GM12873 (cell line): ENCODE measurements around the gene EHBP1L1.
A peak's percentile ranks its signal among the peaks of the same experiment; 100 is the strongest.

Experiments
- TF ChIP-seq, protein P1 (sequence below): IDR thresholded peaks from 2 replicates; pipeline ENCODE4 v1.5.1; 2012; ENCODE audit warnings: low read depth, mild to moderate bottlenecking, moderate library complexity, low read length, control low read depth; ENCODE audit not compliant: insufficient read depth; ENCODE audit errors: missing control alignments

Gene EHBP1L1

DNA sequence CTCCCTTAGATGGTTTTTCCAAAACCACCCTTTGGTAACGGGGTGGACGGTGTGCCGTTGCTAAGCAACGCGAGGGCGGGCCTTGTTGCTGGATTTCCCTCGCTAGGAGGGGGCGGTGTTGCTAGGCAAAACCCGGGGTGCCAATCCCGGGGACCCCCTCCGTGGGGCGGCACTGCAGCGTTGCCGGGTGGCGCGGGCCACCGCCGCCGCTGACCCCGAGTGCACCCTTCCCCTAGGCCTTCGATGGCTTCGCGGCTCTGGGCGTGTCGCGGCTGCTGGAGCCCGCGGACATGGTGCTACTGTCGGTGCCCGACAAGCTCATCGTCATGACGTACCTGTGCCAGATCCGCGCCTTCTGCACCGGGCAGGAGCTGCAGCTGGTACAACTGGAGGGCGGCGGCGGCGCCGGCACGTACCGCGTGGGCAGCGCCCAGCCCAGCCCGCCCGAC is 8.9 kb downstream of the EHBP1L1 start:
- TF ChIP-seq, protein P1, sequence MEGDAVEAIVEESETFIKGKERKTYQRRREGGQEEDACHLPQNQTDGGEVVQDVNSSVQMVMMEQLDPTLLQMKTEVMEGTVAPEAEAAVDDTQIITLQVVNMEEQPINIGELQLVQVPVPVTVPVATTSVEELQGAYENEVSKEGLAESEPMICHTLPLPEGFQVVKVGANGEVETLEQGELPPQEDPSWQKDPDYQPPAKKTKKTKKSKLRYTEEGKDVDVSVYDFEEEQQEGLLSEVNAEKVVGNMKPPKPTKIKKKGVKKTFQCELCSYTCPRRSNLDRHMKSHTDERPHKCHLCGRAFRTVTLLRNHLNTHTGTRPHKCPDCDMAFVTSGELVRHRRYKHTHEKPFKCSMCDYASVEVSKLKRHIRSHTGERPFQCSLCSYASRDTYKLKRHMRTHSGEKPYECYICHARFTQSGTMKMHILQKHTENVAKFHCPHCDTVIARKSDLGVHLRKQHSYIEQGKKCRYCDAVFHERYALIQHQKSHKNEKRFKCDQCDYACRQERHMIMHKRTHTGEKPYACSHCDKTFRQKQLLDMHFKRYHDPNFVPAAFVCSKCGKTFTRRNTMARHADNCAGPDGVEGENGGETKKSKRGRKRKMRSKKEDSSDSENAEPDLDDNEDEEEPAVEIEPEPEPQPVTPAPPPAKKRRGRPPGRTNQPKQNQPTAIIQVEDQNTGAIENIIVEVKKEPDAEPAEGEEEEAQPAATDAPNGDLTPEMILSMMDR = no peak

DNA sequence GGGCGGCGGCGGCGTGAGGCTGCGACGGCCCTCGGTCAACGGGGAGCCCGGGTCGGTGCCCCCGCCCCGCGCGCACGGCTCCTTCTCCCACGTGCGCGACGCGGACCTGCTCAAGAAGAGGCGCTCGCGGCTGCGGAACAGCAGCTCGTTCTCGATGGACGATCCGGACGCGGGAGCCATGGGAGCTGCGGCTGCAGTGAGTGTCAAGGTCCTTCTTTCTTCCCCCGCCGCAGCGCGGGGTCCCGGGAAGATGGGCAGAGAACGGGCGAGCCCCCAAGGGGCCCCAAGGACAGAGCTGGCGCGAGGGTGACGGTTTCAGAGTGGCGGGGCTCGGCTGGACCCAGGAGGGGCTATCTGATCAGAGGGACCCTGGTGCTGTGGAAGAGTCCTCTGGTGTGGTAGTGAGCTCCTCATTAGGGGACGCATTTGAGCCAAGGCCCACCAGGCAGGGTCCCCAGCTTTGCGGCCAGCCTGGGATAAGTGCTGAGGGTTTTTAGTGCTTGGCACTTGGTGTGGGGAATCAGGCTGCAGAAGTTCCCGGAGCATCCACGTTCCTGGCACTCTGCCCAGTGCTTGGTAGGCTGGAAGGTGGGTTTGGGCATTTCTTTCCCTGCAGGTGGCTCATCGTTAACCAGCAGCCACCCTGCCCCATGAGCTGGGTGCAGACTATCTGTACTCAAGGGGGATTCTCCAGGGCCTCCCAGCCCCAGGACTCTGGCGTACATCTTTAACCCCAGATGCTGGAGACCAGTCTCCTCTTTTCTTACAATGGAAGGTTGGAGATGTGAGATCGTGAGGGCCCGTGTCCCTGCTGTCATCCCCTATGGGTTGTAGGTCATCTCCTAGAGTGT is 9.8 kb downstream of the EHBP1L1 start:
- TF ChIP-seq, protein P1 = no peak

DNA sequence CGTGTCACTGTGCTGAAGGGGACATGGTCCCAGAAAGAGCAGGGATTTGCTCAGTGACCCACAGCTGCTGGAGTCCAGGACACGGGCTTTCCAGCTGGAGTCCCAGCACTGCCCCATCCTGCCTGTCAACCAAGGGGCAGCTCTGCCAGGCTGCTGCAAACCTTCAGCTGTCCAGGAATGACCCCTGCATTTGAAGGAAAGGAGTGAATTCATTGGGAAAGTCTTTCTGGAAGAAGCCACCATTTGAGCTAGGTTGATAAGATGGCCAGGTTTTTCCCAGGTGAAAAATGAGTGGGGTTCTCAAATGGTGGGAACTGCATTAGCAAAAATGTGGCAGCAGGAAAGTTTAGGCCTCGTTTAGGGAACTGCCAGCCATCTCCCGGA is 10.4 kb downstream of the EHBP1L1 start:
- TF ChIP-seq, protein P1 = no peak

DNA sequence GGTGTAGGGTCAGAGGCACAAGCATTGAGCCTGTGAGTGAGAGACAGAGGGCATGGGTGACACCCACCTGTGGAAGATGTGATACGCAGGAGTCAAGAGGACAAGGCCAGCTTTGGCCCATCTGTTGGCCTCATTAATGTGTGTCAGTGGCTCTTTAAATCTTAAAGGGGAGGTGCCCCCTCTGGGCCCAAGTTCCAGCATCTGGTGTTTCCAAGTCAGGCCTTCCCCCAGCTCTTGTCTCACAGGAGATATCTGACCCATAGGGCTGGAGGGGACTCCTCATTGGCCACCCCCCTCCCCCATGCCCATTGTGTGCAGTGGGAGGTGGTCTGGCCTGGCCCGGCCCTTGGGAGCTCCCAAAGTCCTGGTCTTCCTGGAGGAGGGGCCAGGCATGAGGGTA is 10.8 kb downstream of the EHBP1L1 start:
- TF ChIP-seq, protein P1 = no peak

DNA sequence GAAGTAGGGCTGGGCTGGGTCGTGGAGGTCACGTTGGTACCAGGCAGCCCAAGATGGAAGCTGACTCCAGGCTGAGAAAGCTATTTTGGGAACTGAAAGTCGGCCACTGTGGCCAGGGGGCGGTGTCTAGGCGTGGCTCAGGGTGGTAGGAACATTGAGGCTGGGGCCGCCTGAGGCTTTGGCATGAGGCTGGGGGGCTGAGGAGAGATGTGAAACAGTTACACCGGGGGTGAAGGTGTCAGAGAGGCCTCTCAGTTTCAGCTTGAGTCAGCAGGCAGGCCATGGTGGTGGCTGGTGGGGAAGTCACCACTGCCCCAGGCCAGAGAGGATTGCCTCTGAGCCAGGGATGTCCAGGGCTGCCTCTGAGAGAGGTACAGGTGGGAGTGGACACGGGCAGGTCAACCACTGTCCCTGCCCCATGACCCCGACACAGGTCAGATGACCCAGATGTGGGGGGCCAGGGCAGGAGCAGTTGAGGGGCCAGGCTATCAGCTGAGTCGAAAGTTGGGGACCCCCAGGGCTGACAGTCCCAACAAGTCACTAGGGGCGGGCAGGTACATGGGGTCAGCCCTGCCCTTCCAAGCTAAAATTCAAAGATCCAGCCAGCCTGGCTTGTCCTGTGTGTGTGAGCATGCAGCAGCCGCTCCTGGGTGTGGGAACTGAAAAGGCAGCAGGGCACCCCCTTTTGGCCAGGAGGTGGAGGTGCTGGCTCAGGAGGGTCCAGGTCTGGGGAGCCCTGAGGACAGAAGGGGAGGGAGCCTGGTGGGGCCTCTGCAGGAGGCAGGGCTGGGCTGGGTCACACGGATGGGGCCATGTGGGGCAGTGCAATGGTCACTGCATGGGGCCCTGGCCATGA is 12.6 kb downstream of the EHBP1L1 start:
- TF ChIP-seq, protein P1 = peak; percentile 88

DNA sequence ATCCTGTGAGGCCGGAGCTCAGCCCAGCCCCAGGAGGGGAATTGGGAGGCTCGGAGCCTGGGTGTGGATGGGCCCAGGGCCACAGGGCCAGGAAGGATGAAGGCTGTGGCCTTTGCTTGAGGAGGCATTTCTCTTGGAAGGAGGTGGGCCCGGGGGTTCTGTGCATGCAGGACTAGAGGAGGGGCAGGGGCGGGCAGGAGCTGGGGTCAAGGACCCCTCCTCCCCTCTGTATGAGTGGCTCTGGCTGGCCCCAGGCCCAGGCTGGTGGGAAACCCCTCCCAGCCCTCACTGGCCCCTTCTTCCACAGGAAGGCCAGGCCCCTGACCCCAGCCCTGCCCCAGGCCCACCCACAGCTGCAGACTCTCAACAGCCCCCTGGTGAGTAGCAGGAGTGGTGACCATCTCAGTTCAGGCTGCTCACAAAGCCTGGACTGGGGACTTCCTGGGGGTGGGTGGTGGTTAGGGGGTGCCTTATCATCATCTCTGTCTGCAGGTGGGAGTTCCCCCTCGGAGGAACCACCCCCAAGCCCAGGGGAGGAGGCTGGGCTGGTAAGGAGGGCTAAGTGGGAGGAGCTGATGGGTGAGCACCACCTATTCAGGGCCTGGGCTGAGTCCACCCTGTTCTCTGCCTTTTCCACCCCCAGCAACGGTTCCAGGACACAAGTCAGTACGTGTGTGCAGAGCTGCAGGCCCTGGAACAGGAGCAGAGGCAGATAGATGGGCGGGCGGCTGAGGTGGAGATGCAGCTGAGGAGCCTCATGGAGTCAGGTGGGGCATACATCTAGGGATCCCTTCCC is 13.8 kb downstream of the EHBP1L1 start:
- TF ChIP-seq, protein P1 = no peak
